NB4 (cell line): ENCODE measurements around the gene STEEP1.

Experiments used
- DNase-seq: peaks from one replicate; pipeline ENCODE4 v3.0.0; 2010; ENCODE audit warnings: low read depth
- H3K4me3 ChIP-seq: one replicate; pipeline ENCODE4 v1.5.1; 2011; ENCODE audit warnings: mild to moderate bottlenecking, low read depth, low read length, moderate library complexity
- CTCF ChIP-seq: IDR thresholded peaks from one replicate; pipeline ENCODE4 v1.5.1; 2012; ENCODE audit warnings: low read depth, low read length
- MAX ChIP-seq: IDR thresholded peaks from 2 replicates; pipeline ENCODE4 v1.6.1; 2011; ENCODE audit warnings: low read depth, low read length
- MYC ChIP-seq: IDR thresholded peaks from 2 replicates; pipeline ENCODE4 v1.6.1; 2011; ENCODE audit warnings: low read depth, low read length
- POLR2A ChIP-seq: IDR thresholded peaks from 2 replicates; pipeline ENCODE4 v1.6.1; 2011; ENCODE audit warnings: mild to moderate bottlenecking; ENCODE audit not compliant: insufficient read length; ENCODE audit errors: extremely low read depth

STEEP1 gene

GRCh38 chrX:119604766-119605463, 39.7 kb upstream of the STEEP1 start:
- no peak for DNase-seq
- H3K4me3 ChIP-seq: peak overlapping the region; percentile 86
- no peak for TF ChIP-seq CTCF
- no peak for TF ChIP-seq POLR2A
- TF ChIP-seq MYC: no peak
- no peak for TF ChIP-seq MAX

- no peak for DNase-seq
- H3K4me3 ChIP-seq: no peak overlapping the region
- TF ChIP-seq MYC: no peak
- no peak for TF ChIP-seq CTCF
- TF ChIP-seq POLR2A: no peak
- TF ChIP-seq MAX: no peak
These were observed 37.6 kb upstream of the STEEP1 start for GRCh38 chrX:119602701-119603255.

- DNase-seq: no peak
- no peak for TF ChIP-seq CTCF
- TF ChIP-seq MAX: no peak
- no peak for TF ChIP-seq MYC
- no peak for TF ChIP-seq POLR2A
- H3K4me3 ChIP-seq: no peak overlapping the region
These were observed 24.6 kb upstream of the STEEP1 start for GRCh38 chrX:119589810-119590209.

- H3K4me3 ChIP-seq: no peak overlapping the region
- no peak for DNase-seq
- TF ChIP-seq POLR2A (no peak), MYC (no peak), MAX (no peak), CTCF (no peak)
These were observed 18.3 kb upstream of the STEEP1 start for GRCh38 chrX:119583431-119584059.

GRCh38 chrX:119579414-119579813, 14.2 kb upstream of the STEEP1 start:
- H3K4me3 ChIP-seq: no peak overlapping the region
- peak; percentile 7 for DNase-seq
- TF ChIP-seq MAX: no peak
- no peak for TF ChIP-seq MYC
- TF ChIP-seq CTCF: no peak
- TF ChIP-seq POLR2A: no peak
